MM.1S (cell line): ENCODE measurements around the gene FMN1.
"Not testable (repeated sequence)": the region's sequence is repeated elsewhere in the genome, so short reads cannot be mapped to it uniquely, and the experiment has no call there.

ENCODE experiments used
- DNase-seq: peaks from one replicate; pipeline ENCODE4 v3.0.0-alpha.2; 2015
- H2AFZ ChIP-seq: fragments of 300-600 bp; sonication (generic); 2 replicates; pipeline ENCODE4 v1.6.0; 2016; ENCODE audit warnings: antibody characterized with exemption, low read length
- H3F3A ChIP-seq: fragments of 300-600 bp; sonication (generic); 2 replicates; pipeline ENCODE4 v1.6.1; 2016; ENCODE audit warnings: mild to moderate bottlenecking, antibody characterized with exemption, low read length, moderate library complexity, mixed read lengths; ENCODE audit not compliant: insufficient read depth
- H3K27ac ChIP-seq: fragments of 300-600 bp; sonication (generic); 2 replicates; pipeline ENCODE4 v1.5.1; 2016; ENCODE audit warnings: mild to moderate bottlenecking, low read length
- H3K27me3 ChIP-seq: fragments of 300-600 bp; sonication (generic); replicated peaks from 2 replicates; pipeline ENCODE4 v1.6.0; 2016; ENCODE audit warnings: low read length; ENCODE audit not compliant: insufficient read depth
- H3K36me3 ChIP-seq: fragments of 300-600 bp; sonication (generic); replicated peaks from 2 replicates; pipeline ENCODE4 v1.6.1; 2016; ENCODE audit warnings: mild to moderate bottlenecking, low read length, mixed read lengths; ENCODE audit not compliant: insufficient read depth
- H3K4me1 ChIP-seq: fragments of 300-600 bp; sonication (generic); 2 replicates; pipeline ENCODE4 v1.6.1; 2016; ENCODE audit warnings: low read length, mixed read lengths
- H3K4me2 ChIP-seq: fragments of 300-600 bp; sonication (generic); 2 replicates; pipeline ENCODE4 v1.6.0; 2016; ENCODE audit warnings: low read depth, low read length
- H3K4me3 ChIP-seq: fragments of 300-600 bp; sonication (generic); 2 replicates; pipeline ENCODE4 v1.5.1; 2016; ENCODE audit warnings: low read length, mixed read lengths
- H3K79me2 ChIP-seq: fragments of 300-600 bp; sonication (generic); 2 replicates; pipeline ENCODE4 v1.6.1; 2016; ENCODE audit warnings: mixed run types, low read length, mixed read lengths
- H3K9ac ChIP-seq: fragments of 300-600 bp; sonication (generic); 2 replicates; pipeline ENCODE4 v1.6.1; 2016; ENCODE audit warnings: low read length, mixed read lengths
- H3K9me2 ChIP-seq: fragments of 300-600 bp; sonication (generic); replicated peaks from 2 replicates; pipeline ENCODE4 v1.6.1; 2016; ENCODE audit warnings: mild to moderate bottlenecking, low read length, mixed read lengths; ENCODE audit not compliant: insufficient read depth
- H3K9me3 ChIP-seq: fragments of 300-600 bp; sonication (generic); replicated peaks from 2 replicates; pipeline ENCODE4 v1.6.1; 2016; ENCODE audit warnings: mild to moderate bottlenecking, low read length, mixed read lengths; ENCODE audit not compliant: insufficient read depth
- H4K20me1 ChIP-seq: fragments of 300-600 bp; sonication (generic); 2 replicates; pipeline ENCODE4 v1.6.1; 2016; ENCODE audit warnings: mild to moderate bottlenecking, low read length, moderate library complexity, mixed read lengths; ENCODE audit not compliant: insufficient read depth
- CTCF ChIP-seq: fragments of 300-600 bp; sonication (generic); IDR thresholded peaks from 2 replicates; pipeline ENCODE4 v1.5.1; 2016; ENCODE audit warnings: antibody characterized with exemption, low read length, mixed read lengths
- EZH2 ChIP-seq: fragments of 300-600 bp; sonication (generic); optimal IDR thresholded peaks from 2 replicates; pipeline ENCODE3; 2017; ENCODE audit warnings: low read depth, mild to moderate bottlenecking, antibody characterized with exemption, low read length, mixed read lengths
- EZH2phosphoT487 ChIP-seq: fragments of 300-600 bp; sonication (generic); IDR thresholded peaks from 2 replicates; pipeline ENCODE4 v1.6.1; 2018; ENCODE audit warnings: antibody characterized with exemption, low read length

The FMN1 gene

GRCh38 chr15:32849769-32850668 lies 344.5 kb downstream of the FMN1 start:
- H3K9me3 ChIP-seq = no peaks in the 10 kb centered on the region
- H3F3A ChIP-seq = peaks cover 6% of the 10 kb centered on the region; the same call in 1 of the 2 replicates
- peak overlapping the region; percentile 41; the same call in 1 of the 2 replicates for H3K4me2 ChIP-seq
- H3K4me3 ChIP-seq = no peak overlapping the region
- peak; percentile 65 for DNase-seq
- peaks cover 13% of the 10 kb centered on the region for H3K4me1 ChIP-seq
- no peaks in the 10 kb centered on the region for H4K20me1 ChIP-seq
- TF ChIP-seq CTCF (no peak), EZH2phosphoT487 (no peak), EZH2 (no peak)
- no peaks in the 10 kb centered on the region for H3K27me3 ChIP-seq
- no peaks in the 10 kb centered on the region for H3K9me2 ChIP-seq
- H3K36me3 ChIP-seq = no peaks in the 10 kb centered on the region; the same call in 1 of the 2 replicates
- no peaks in the 10 kb centered on the region for H3K79me2 ChIP-seq
- H2AFZ ChIP-seq = no peak overlapping the region
- peak overlapping the region; percentile 16; the same call in 1 of the 2 replicates for H3K27ac ChIP-seq
- H3K9ac ChIP-seq = no peak overlapping the region

GRCh38 chr15:32846671-32847070 lies 347.8 kb downstream of the FMN1 start:
- not testable (repeated sequence) for H3K9me3 ChIP-seq, H3K9me2 ChIP-seq, H4K20me1 ChIP-seq, DNase-seq, H2AFZ ChIP-seq, H3K79me2 ChIP-seq, H3K36me3 ChIP-seq, H3K4me3 ChIP-seq, H3K27me3 ChIP-seq, H3K9ac ChIP-seq, H3K27ac ChIP-seq, H3K4me2 ChIP-seq, H3F3A ChIP-seq
- peaks cover 13% of the 10 kb centered on the region for H3K4me1 ChIP-seq

- H3F3A ChIP-seq = no peaks in the 10 kb centered on the region
- no peak for TF ChIP-seq EZH2phosphoT487
- peak; percentile 54 for TF ChIP-seq CTCF
- TF ChIP-seq EZH2 = no peak
- H3K4me1 ChIP-seq = no peaks in the 10 kb centered on the region
- H3K9ac ChIP-seq = no peak overlapping the region
- no peaks in the 10 kb centered on the region for H3K36me3 ChIP-seq
- no peak overlapping the region for H3K4me2 ChIP-seq
- no peaks in the 10 kb centered on the region for H4K20me1 ChIP-seq
- no peak overlapping the region for H3K4me3 ChIP-seq
- H3K9me3 ChIP-seq = no peaks in the 10 kb centered on the region
- peak; percentile 17 for DNase-seq
- H2AFZ ChIP-seq = no peak overlapping the region
- no peaks in the 10 kb centered on the region for H3K79me2 ChIP-seq
- H3K27ac ChIP-seq = no peak overlapping the region
- H3K27me3 ChIP-seq = no peaks in the 10 kb centered on the region
- no peaks in the 10 kb centered on the region for H3K9me2 ChIP-seq
These were observed 350.3 kb downstream of the FMN1 start for GRCh38 chr15:32844118-32844711.
